Heart right ventricle (tissue), 16 donors: ENCODE results near the gene ARL15. TPM values are rescaled to one million over a fixed set of nuclear protein-coding genes. Genes with fewer than 3 reads are reported as not detected.

ENCODE experiments used
- ATAC-seq, 8 donors: fragments of 200-7000 bp; cut with Tn5 transposase; one replicate each; pipeline ENCODE4 v1.9.1; 2020; ENCODE audit warnings: mild to moderate bottlenecking in 8 of 8, moderate library complexity in 8 of 8, moderate number of reproducible peaks in 1 of 8
- DNase-seq, 2 donors: peaks; one replicate each; pipeline ENCODE4 v3.0.0-alpha.2; 2020
- H3K27ac ChIP-seq, 10 donors: fragments of 200-600 bp; sonication (generic) in 2 of 10; one replicate each; pipeline versions ENCODE4 v1.5.0 to v1.8.0; 2020 to 2022; ENCODE audit warnings: mild to moderate bottlenecking in 3 of 10
- H3K27me3 ChIP-seq, 7 donors: fragments of 200-600 bp; one replicate each; pipeline ENCODE4 v1.8.0; 2021 to 2022; ENCODE audit warnings: mild to moderate bottlenecking in 2 of 7
- H3K36me3 ChIP-seq, 9 donors: fragments of 200-600 bp; sonication (generic) in 1 of 9; one replicate each; pipeline versions ENCODE4 v1.5.0 to v1.8.0; 2020 to 2022; ENCODE audit warnings: mild to moderate bottlenecking in 2 of 9
- H3K4me1 ChIP-seq, 9 donors: fragments of 200-600 bp; sonication (generic) in 1 of 9; one replicate each; pipeline versions ENCODE4 v1.5.0 to v1.8.0; 2020 to 2022; ENCODE audit warnings: mild to moderate bottlenecking in 4 of 9
- H3K4me3 ChIP-seq, 10 donors: fragments of 200-600 bp; sonication (generic) in 2 of 10; one replicate each; pipeline versions ENCODE4 v1.5.0 to v1.8.0; 2020 to 2022; ENCODE audit warnings: mild to moderate bottlenecking in 7 of 10, moderate library complexity in 2 of 10
- H3K9me3 ChIP-seq, 11 donors: fragments of 200-600 bp in 10 of 11; sonication (generic) in 2 of 11; one replicate each; pipeline versions ENCODE4 v1.5.0 to v1.8.0; 2013 to 2022; ENCODE audit warnings: mild to moderate bottlenecking in 2 of 11, control low read depth in 1 of 11, moderate library complexity in 1 of 11
- CTCF ChIP-seq, 9 donors: fragments of 200-600 bp; sonication (generic) in 2 of 9; IDR thresholded peaks; one replicate each; pipeline versions ENCODE4 v1.5.0 to v1.8.0; 2021 to 2022; ENCODE audit warnings: antibody characterized with exemption in 9 of 9, mild to moderate bottlenecking in 5 of 9, moderate library complexity in 1 of 9
- WGBS, 2 donors: extraction: QIAGEN DNeasy Blood & Tissue Kit; methylation state at CpG; one replicate each; pipeline ENCODE4 v1.1.7; 2013; ENCODE audit warnings: inconsistent platforms in 1 of 2; 5-methylcytosine and 5-hydroxymethylcytosine counted together
- intact Hi-C, 10 donors: fragments of 100-400 bp; cut with DNase I; formaldehyde crosslinking; loops; one replicate each; pipeline versions ENCODE4 v1.11.1 to v1.14.2; 2022
- polyA plus RNA-seq, 2 donors: library from polyadenylated mRNA; stranded (reverse); fragments of 200-250 nt; gene quantifications; one replicate each; pipeline ENCODE4 v1.2.3, GENCODE V29; 2013
- total RNA-seq, 10 donors: library from RNA; stranded (reverse); fragmentation: NEBNext Ultra II Directional in 3 of 10; extraction: Animal tissue kit (Norgen Biotek cat#: 25700) in 3 of 10; gene quantifications; one replicate each; pipeline versions ENCODE4 v1.2.1 to v1.2.4, GENCODE V29; 2021 to 2023
- donor health status: Arrhythmogenic right ventricular cardiomyopathy.
- donor health status: ischemic (EF 13 %, LVEDD 7.1; RV severe dilation, severe dysfunction).
- donor health status: healthy with polysubstance abuse.
- donor health status: DM: no; HTN: yes; CAD: no.
- donor health status: DM: no; HTN: no; CAD: no.
- donor health status: ischemic (EF 25% LVEDD 6.9; RV normal size, moderate dysfunction).
- donor health status: ischemic (EF 25% LVEDD 5.7; RV mildly dilated, moderate dysfunction).
- donor health status: healthy.
- donor health status: DM: yes; HTN: yes; CAD: no.
- donor health status: Ischemic cardiomyopathy.
- donor health status: ischemic (EF 35%, LVEDD 5.7; RV mildly dilated, moderate dysfunction).
- donor health status: nonischemic (EF 11% LVEDD 7.7; RV severe dilation, severe dysfunction).
- donor health status: DM: yes; HTN: yes; CAD: no.
- donor health status: PGD.
- donor health status: ischemic (EF 29% LVEDD 5.4; RV normal size, mild dysfunction).
- donor health status: nonischemic (EF 23%, LVEDD 6.1; RV moderate dilation, normal function).

ARL15 gene
- total and polyA plus RNA-seq, 12 donors, result 7.8 to 31.8 (median 26.9) TPM

- Histone ChIP-seq H3K36me3 (no peaks in the 10 kb centered on the region), H3K27ac (no peak overlapping the region), H3K4me1 (peaks cover 0 to 13% (median 0%) of the 10 kb centered on the region in 9 donors), H3K4me3 (no peak overlapping the region), H3K9me3 (no peaks in the 10 kb centered on the region), H3K27me3 (no peaks in the 10 kb centered on the region)
- WGBS, 2 donors, result 49 to 51% methylated on average over 1 of the region's 1 CpG
- no peak for TF ChIP-seq CTCF (IDR thresholded peaks at IDR 0.05)
- no peak for DNase-seq
- ATAC-seq, result no peak
- intact Hi-C loops, result no loop called here
Measured at GRCh38 chr5:54325272-54325609, 14.9 kb upstream of the ARL15 start.

GRCh38 chr5:54324651-54325271, 14.4 kb upstream of the ARL15 start:
- Histone ChIP-seq H3K27me3 (no peaks in the 10 kb centered on the region), H3K9me3 (no peaks in the 10 kb centered on the region), H3K4me3 (no peak overlapping the region), H3K4me1 (peaks cover 0 to 11% (median 0%) of the 10 kb centered on the region in 9 donors), H3K36me3 (no peaks in the 10 kb centered on the region), H3K27ac (no peak overlapping the region)
- TF ChIP-seq CTCF (IDR thresholded peaks at IDR 0.05), result no peak
- intact Hi-C loops, result no loop called here
- no peak for DNase-seq
- no peak for ATAC-seq
- 91 to 94% methylated on average over 7 of the region's 7 CpGs for WGBS, 2 donors

GRCh38 chr5:54323495-54323894, 13.1 kb upstream of the ARL15 start:
- intact Hi-C loops, result no loop called here

GRCh38 chr5:54320256-54320655, 9.9 kb upstream of the ARL15 start:
- H3K9me3 ChIP-seq, result no peaks in the 10 kb centered on the region
- intact Hi-C loops, result no loop called here
- WGBS, 2 donors, result 88 to 97% methylated on average over 1 of the region's 1 CpG
- H3K4me1 ChIP-seq, result peaks cover 0 to 16% (median 0%) of the 10 kb centered on the region in 9 donors
- no peak overlapping the region for H3K4me3 ChIP-seq
- no peak for DNase-seq
- H3K36me3 ChIP-seq, result no peaks in the 10 kb centered on the region
- no peaks in the 10 kb centered on the region for H3K27me3 ChIP-seq
- ATAC-seq, result no peak
- no peak for TF ChIP-seq CTCF (IDR thresholded peaks at IDR 0.05)
- H3K27ac ChIP-seq, result no peak overlapping the region

More at GRCh38 chr5:54323495-54323894, 13.1 kb upstream of the ARL15 start:
- Histone ChIP-seq H3K27me3 (no peaks in the 10 kb centered on the region), H3K4me3 (no peak overlapping the region), H3K4me1 (peaks cover 0 to 16% (median 0%) of the 10 kb centered on the region in 9 donors), H3K36me3 (no peaks in the 10 kb centered on the region), H3K27ac (no peak overlapping the region), H3K9me3 (no peaks in the 10 kb centered on the region)
- TF ChIP-seq CTCF (IDR thresholded peaks at IDR 0.05), result no peak
- no peak for DNase-seq
- WGBS, 2 donors, result 49 to 52% methylated on average over 2 of the region's 2 CpGs
- no peak for ATAC-seq
